ENCODE results near the gene GRIK4.

- no peak for TF ChIP-seq CTCF (conservative IDR thresholded peaks at IDR 0.05; ENCODE audit: low read depth, low read length)
- no peak for TF ChIP-seq EZH2 (IDR thresholded peaks at IDR 0.05; ENCODE audit: low read length, unreplicated experiment)
- TF ChIP-seq EZH2phosphoT487 (IDR thresholded peaks at IDR 0.05; ENCODE audit: borderline replicate concordance, low read length): no peak
Measured at GRCh38 chr11:120828847-120829246, 317.3 kb downstream of the GRIK4 start.

All from PC-3 (cell line).